Measurements from ENCODE around the gene TRABD2B. TPM values are rescaled to one million over a fixed set of nuclear protein-coding genes. Genes with fewer than 3 reads are reported as not detected.

TRABD2B gene
- total and polyA plus RNA-seq, 2 of the 13 experiments (the other 11 are each of a cell fraction or from before 2014, with no cell fraction given) = 0.04 TPM; not detected in 1

- TF ChIP-seq BCL3 (CRISPR knock-in tag; IDR thresholded peaks at IDR 0.05) = no peak
- TF ChIP-seq ETS1 (CRISPR knock-in tag; IDR thresholded peaks at IDR 0.05) = no peak
- no peak for TF ChIP-seq IKZF1 (IDR thresholded peaks at IDR 0.05)
- 0 out of 4 replicates have a peak, but pooled peaks of 1 of the 2 experiments have one; percentile 36 for TF ChIP-seq POLR2A (IDR thresholded peaks at IDR 0.05; ENCODE audit: insufficient read depth in 1 of 2, low read depth in 2 of 2, low read length in 2 of 2)
- TF ChIP-seq MAFK (conservative IDR thresholded peaks at IDR 0.05 in 1 of 2, IDR thresholded peaks at IDR 0.05 in 1 of 2; ENCODE audit: low read length in 2 of 2) = no peak
- TF ChIP-seq ZKSCAN1 (IDR thresholded peaks at IDR 0.05; ENCODE audit: low read length) = no peak
- TF ChIP-seq REXO4 (CRISPR knock-in tag; IDR thresholded peaks at IDR 0.05; ENCODE audit: borderline replicate concordance) = no peak
- TF ChIP-seq ZNF232 (CRISPR knock-in tag; IDR thresholded peaks at IDR 0.05; ENCODE audit: borderline replicate concordance) = no peak
- TF ChIP-seq ZNF839 (CRISPR knock-in tag; IDR thresholded peaks at IDR 0.05; ENCODE audit: borderline replicate concordance) = no peak
- no peak for TF ChIP-seq ZFP82 (CRISPR knock-in tag; IDR thresholded peaks at IDR 0.05; ENCODE audit: borderline replicate concordance)
- TF ChIP-seq SSRP1 (CRISPR knock-in tag; IDR thresholded peaks at IDR 0.05) = no peak
- TF ChIP-seq TCF7 (IDR thresholded peaks at IDR 0.05; ENCODE audit: low read depth) = peak; percentile 83
- no peak for TF ChIP-seq TIGD3 (CRISPR knock-in tag; IDR thresholded peaks at IDR 0.05; ENCODE audit: borderline replicate concordance)
- TF ChIP-seq KLF11 (CRISPR knock-in tag; IDR thresholded peaks at IDR 0.05) = no peak
- TF ChIP-seq ZNF614 (CRISPR knock-in tag; IDR thresholded peaks at IDR 0.05; ENCODE audit: borderline replicate concordance) = 0 out of 2 replicates have a peak, but pooled peaks have one; percentile 20
- TF ChIP-seq GZF1 (CRISPR knock-in tag; IDR thresholded peaks at IDR 0.05) = peak; percentile 60; the same call in 1 of the 2 replicates
- TF ChIP-seq BORCS8-MEF2B (CRISPR knock-in tag; IDR thresholded peaks at IDR 0.05) = no peak
- no peak for TF ChIP-seq ZBTB34 (CRISPR knock-in tag; IDR thresholded peaks at IDR 0.05)
- TF ChIP-seq ETV6 (CRISPR knock-in tag; conservative IDR thresholded peaks at IDR 0.05) = no peak
- TF ChIP-seq CC2D1A (CRISPR knock-in tag; IDR thresholded peaks at IDR 0.05) = no peak
- peak; percentile 99 for TF ChIP-seq ZNF75D (CRISPR knock-in tag; IDR thresholded peaks at IDR 0.05; ENCODE audit: borderline replicate concordance)
- no peak for TF ChIP-seq ZBTB46 (CRISPR knock-in tag; IDR thresholded peaks at IDR 0.05; ENCODE audit: borderline replicate concordance)
- no peak for TF ChIP-seq CCAR2 (optimal IDR thresholded peaks at IDR 0.05; ENCODE audit: low read depth, low read length)
- TF ChIP-seq NR2F1 (CRISPR knock-in tag; IDR thresholded peaks at IDR 0.05) = no peak
These were observed 177.7 kb downstream of the TRABD2B start (continued) for GRCh38 chr1:47819574-47819888.
